GM18951 (cell line): Measurements from ENCODE around the gene CHFR.
"Not testable (repeated sequence)": the region's sequence is repeated elsewhere in the genome, so short reads cannot be mapped to it uniquely, and the experiment has no call there.

Experiments
- POLR2A ChIP-seq: IDR thresholded peaks from 4 replicates; pipeline ENCODE4 v1.6.1; 2011; ENCODE audit warnings: mild to moderate bottlenecking; ENCODE audit not compliant: insufficient read length, insufficient read depth; ENCODE audit errors: extremely low read depth
- in situ Hi-C: fragments of 300-500 bp; cut with MboI; formaldehyde crosslinking; loops from one replicate; pipeline ENCODE4 v1.12.0; 2022; ENCODE audit warnings: low sequenced_read_pairs, mixed read lengths, inconsistent platforms; ENCODE audit not compliant: unreplicated experiment

Gene CHFR

DNA sequence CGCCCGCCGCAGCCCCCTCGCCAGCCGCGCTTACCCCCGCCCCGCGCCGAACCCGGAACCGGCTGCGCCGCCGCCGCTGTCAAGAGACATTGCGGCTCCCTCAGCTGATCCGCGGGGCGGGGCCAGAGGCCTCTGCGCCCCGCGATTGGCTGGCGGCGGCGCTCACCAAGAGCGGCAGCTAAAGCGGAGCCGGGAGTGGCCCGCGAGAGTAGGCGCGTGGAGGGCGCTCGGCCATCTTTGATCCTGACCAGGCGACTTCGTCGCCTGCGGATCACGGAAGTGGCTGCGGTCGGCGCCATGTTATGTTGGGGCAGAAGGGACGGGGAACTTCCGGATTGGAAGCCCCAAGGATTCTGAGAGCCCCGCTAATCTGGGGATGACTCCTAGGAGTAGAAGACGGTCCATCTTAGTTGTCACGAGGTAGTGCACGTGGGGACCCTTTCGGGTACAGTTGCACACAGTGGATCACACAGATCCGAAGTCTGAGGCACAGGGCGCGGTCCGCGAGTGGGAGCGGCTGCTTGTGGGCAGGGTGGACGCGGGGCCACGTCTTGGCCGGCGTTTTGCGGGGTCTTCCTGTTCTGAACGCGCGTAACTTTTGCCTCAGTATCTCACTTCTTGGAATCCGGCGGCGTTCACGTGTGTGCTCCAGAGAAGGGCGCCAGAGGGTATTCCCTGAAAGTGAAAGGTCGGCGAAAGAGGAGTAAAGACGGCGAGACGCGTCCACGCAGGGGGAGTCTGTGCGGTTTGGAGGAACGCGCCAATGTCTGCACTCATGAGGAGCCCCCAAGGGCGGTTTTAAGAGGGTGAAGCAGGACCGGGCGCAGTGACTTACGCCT, at the start of gene CHFR:
Gene CHFR, minus strand, starts transcription at position 93 of the 839 bp plus-strand sequence. CDS start 277 bp downstream, outside the sequence.
- peak; percentile 72 for TF ChIP-seq POLR2A
- in situ Hi-C loops: no loop called here

- in situ Hi-C loops: not testable (repeated sequence)
Measured at GRCh38 chr12:132936921-132937320, 49.5 kb upstream of the CHFR start.

- in situ Hi-C loops: no loop called here
- no peak for TF ChIP-seq POLR2A
Measured at GRCh38 chr12:132936163-132936562, 48.8 kb upstream of the CHFR start.

GRCh38 chr12:132926415-132926833, 39.0 kb upstream of the CHFR start:
- in situ Hi-C loops: no loop called here
- TF ChIP-seq POLR2A: no peak

- in situ Hi-C loops: no loop called here
- TF ChIP-seq POLR2A: no peak
Measured at GRCh38 chr12:132925597-132926414, 38.4 kb upstream of the CHFR start.

DNA sequence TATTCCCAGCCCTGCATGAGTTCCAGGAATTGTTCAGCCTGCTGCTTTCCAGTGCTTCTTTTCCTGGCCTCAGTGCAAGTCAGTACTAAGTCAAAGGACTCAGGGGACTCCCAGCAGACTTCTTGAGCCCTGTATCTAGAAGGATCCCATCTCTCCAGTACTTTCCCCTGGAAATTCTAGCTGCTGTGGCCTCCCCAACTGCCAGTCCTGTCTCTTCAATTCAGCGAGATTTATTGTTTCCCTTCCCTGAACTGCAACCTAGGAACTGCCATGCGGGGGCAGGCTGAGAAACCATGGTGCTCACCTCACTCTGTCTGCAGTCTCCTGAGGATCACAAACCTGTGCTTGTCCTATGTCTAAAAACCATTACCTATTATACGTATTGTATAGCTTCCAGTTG, 37.0 kb upstream of the CHFR start:
- no peak for TF ChIP-seq POLR2A
- in situ Hi-C loops: no loop called here

GRCh38 chr12:132923356-132923909, 36.0 kb upstream of the CHFR start:
- in situ Hi-C loops: no loop called here
- TF ChIP-seq POLR2A: no peak

GRCh38 chr12:132922676-132923075, 35.3 kb upstream of the CHFR start:
- in situ Hi-C loops: no loop called here
- no peak for TF ChIP-seq POLR2A

GRCh38 chr12:132921685-132922084, 34.3 kb upstream of the CHFR start:
- in situ Hi-C loops: no loop called here
- TF ChIP-seq POLR2A: no peak

DNA sequence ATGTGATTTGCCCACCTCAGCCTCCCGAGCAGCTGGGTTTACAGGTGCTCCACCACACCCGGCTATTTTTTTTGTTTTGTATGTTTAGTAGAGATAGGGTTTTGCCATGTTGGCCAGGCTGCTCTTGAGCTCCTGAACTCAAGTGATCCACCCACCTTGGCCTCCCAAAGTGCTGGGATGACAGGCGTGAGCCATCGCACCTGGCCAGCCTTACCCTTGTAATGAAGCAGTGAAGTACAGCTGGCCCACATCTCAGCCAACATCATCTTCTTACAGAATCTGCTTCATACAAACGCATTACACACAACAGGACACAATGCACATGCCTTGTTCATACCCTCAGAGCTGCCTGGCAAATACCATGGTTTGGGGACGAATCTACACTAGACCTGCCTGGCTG, 31.3 kb upstream of the CHFR start:
- no peak for TF ChIP-seq POLR2A
- in situ Hi-C loops: no loop called here

DNA sequence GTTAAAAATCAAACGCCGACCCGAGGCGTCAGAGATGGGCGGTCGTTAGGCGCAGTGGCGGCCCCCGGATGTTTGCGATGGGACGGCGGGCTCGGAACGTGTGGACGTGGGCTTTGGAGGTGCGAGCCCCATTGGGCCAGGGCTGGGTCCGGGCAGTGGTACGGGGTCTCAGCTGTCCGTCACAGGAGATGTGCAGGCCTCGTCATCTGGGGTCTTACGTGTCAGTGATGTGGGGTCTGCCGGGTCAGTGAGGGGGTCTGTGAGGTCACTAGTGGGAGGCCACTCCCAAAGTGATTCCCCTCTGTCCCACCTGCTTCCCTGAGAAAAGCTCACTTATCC, 21.6 kb upstream of the CHFR start:
- TF ChIP-seq POLR2A: no peak
- in situ Hi-C loops: no loop called here

DNA sequence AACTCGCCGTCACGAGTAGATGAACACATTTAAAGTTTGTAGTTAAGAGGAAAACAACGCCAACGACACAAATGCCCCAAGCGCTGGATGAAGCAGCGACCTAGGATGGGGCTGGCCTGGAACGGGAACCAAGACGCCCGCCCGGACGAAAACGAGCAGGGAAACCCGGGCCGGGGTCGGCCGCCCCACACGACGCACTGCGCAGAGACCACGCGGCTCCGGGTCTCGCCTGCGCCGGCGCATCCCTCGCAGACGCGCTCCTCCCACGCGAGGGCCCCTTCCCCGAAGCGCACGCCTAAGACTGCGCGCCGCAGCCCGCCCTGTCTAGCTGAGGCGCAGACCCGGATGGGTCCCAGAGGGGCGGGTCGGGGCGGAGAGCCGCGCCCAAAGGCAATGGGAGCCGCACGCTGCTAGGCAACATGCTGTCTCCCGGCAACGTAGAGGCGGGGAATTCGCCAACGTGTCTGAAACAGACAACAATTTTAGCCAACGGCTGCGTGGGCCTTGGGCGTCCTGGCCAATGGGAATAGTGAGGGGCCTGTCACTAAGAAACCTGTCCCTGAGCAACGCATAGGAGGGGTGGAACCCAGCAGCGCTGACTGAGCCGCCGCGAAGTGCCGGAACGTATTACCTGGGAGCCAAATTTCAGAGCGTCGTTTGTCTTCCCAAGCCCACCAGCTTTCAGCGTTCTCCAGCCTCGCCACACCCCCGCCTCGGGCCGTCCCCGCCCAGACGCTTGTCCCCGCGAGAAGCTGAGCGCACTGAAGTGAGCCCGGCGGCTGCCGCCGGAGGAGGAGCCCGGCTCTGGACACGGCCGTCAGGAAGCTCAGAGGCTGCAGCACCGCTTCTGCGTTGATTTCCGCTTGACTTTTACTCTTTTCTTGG, 21.0 kb upstream of the CHFR start:
- in situ Hi-C loops: no loop called here
- peak; percentile 32 for TF ChIP-seq POLR2A

DNA sequence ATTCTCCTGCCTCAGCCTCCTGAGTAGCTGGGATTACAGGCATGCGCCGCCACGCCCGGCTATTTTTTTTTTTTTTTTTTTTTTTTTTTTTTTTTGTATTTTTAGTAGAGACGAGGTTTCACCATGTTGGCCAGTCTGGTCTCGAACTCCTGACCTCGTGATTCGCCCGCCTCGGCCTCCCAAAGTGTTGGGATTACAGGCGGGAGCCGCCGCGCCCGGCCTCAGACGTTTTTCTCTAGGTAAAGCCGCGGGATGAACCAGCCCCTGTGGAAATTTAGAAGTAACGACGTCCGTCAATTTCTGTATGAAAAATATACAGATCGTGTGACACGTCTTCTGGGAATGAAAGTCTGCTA, 20.4 kb upstream of the CHFR start:
- in situ Hi-C loops: not testable (repeated sequence)
